Osteoblast (primary cell): ENCODE data around the gene ACAP3. TPM values are rescaled to one million over a fixed set of nuclear protein-coding genes. Genes with fewer than 3 reads are reported as not detected.

Experiments
- DNase-seq: peaks from one replicate; pipeline ENCODE4 v3.0.0; 2011; ENCODE audit warnings: low spot score, mixed read lengths; ENCODE audit not compliant: insufficient read length; ENCODE audit errors: missing footprints
- H2AFZ ChIP-seq: 2 replicates; pipeline ENCODE4 v1.6.0; 2011; ENCODE audit warnings: mild to moderate bottlenecking, low read length
- H3K27ac ChIP-seq: 2 replicates; pipeline ENCODE4 v1.5.1; 2011; ENCODE audit warnings: mild to moderate bottlenecking, low read depth, low read length, moderate library complexity
- H3K27me3 ChIP-seq: 2 replicates; pipeline ENCODE4 v1.6.0; 2012; ENCODE audit warnings: mild to moderate bottlenecking, control low read depth, inconsistent platforms, low read length, moderate library complexity; ENCODE audit not compliant: insufficient read depth
- H3K36me3 ChIP-seq: 2 replicates; pipeline ENCODE4 v1.5.1; 2011; ENCODE audit warnings: mild to moderate bottlenecking, low read length, control low read depth, moderate library complexity; ENCODE audit not compliant: insufficient read depth
- H3K4me1 ChIP-seq: 2 replicates; pipeline ENCODE4 v1.5.1; 2011; ENCODE audit warnings: mild to moderate bottlenecking, low read length, control low read depth, moderate library complexity; ENCODE audit not compliant: insufficient read depth
- H3K4me2 ChIP-seq: 2 replicates; pipeline ENCODE4 v1.6.0; 2011; ENCODE audit warnings: mild to moderate bottlenecking, low read length; ENCODE audit not compliant: insufficient read depth
- H3K4me3 ChIP-seq: fragments of 200-600 bp; sonication (generic); 3 replicates; pipeline ENCODE4 v1.5.1; 2012; ENCODE audit warnings: mild to moderate bottlenecking, low read length, inconsistent platforms; ENCODE audit not compliant: insufficient read depth
- H3K79me2 ChIP-seq: 2 replicates; pipeline ENCODE4 v1.6.0; 2012; ENCODE audit warnings: mild to moderate bottlenecking, low read length, control low read depth, inconsistent platforms; ENCODE audit not compliant: insufficient read depth
- H3K9me3 ChIP-seq: 2 replicates; pipeline ENCODE4 v1.5.1; 2011; ENCODE audit warnings: low read depth, low read length, control low read depth
- H4K20me1 ChIP-seq: 2 replicates; pipeline ENCODE4 v1.6.0; 2012; ENCODE audit warnings: mild to moderate bottlenecking, low read length, control low read depth; ENCODE audit not compliant: insufficient read depth
- total RNA-seq: library from RNA; depleted of rRNA; stranded (reverse); fragments of >200 nt; gene quantifications from 2 replicates; pipeline ENCODE4 v1.2.3, GENCODE V29; 2012
- TF ChIP-seq, protein P1 (sequence below): IDR thresholded peaks from 2 replicates; pipeline ENCODE4 v1.5.1; 2011; ENCODE audit warnings: mild to moderate bottlenecking, low read depth, low read length, moderate library complexity; ENCODE audit errors: extremely low read depth

ACAP3 gene
- total RNA-seq, 1 donor, result 46.7 TPM

GRCh38 chr1:1331068-1331965, 23.6 kb upstream of the ACAP3 start, which contains the start of gene TAS1R3:
Gene TAS1R3, plus strand, starts transcription at chr1:1331280. Its CDS starts 66 bp downstream, at chr1:1331346.
- Histone ChIP-seq H3K4me3 (no peak within 1 kb of the TSS), H3K27me3 (no peaks in the 10 kb centered on the region), H3K79me2 (peaks cover 12% of the 10 kb centered on the region), H3K36me3 (peaks cover 5% of the 10 kb centered on the region), H3K4me2 (no peak within 1 kb of the TSS), H3K4me1 (no peaks in the 10 kb centered on the region), H2AFZ (no peak within 1 kb of the TSS), H3K9me3 (no peaks in the 10 kb centered on the region), H4K20me1 (peaks cover 21% of the 10 kb centered on the region), H3K27ac (no peak within 1 kb of the TSS)
- no peak for DNase-seq
- TF ChIP-seq, protein P1, sequence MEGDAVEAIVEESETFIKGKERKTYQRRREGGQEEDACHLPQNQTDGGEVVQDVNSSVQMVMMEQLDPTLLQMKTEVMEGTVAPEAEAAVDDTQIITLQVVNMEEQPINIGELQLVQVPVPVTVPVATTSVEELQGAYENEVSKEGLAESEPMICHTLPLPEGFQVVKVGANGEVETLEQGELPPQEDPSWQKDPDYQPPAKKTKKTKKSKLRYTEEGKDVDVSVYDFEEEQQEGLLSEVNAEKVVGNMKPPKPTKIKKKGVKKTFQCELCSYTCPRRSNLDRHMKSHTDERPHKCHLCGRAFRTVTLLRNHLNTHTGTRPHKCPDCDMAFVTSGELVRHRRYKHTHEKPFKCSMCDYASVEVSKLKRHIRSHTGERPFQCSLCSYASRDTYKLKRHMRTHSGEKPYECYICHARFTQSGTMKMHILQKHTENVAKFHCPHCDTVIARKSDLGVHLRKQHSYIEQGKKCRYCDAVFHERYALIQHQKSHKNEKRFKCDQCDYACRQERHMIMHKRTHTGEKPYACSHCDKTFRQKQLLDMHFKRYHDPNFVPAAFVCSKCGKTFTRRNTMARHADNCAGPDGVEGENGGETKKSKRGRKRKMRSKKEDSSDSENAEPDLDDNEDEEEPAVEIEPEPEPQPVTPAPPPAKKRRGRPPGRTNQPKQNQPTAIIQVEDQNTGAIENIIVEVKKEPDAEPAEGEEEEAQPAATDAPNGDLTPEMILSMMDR, result no peak

DNA sequence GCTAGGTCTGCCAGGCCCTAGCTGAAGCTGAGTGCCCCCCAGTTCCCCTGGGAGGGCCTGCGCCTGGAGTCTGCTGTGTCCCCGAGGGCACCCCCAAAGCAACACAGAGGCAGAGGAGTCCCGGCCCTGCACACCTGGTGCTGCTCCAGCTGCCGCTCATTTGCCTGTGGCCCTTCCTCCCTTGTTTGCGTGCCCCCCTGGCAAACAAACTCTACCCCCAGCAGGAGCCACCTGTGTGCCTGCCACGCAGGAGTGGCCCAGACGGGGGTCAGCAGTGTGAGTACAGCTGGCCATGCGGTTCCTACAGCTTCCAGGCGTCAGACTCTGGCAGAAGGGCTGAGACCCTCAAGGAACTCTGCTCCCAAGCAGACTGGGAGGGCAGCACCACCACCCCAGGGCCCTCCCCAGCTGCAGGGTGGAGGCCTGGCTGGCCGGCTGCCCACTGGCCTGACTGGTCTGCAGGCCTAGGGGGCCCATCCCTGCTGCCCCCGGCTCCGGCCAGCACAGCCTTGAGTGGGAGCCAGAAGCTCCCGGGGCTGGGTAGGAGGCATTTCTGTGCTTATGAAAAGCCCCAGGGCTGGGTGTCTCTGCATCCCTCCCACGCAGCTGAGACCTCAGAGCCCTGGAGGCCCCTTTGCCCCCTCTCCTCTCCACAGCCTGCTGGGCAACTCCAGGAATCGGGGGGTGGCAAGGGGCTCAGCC, 22.8 kb upstream of the ACAP3 start:
- Histone ChIP-seq H3K4me2 (no peak overlapping the region), H3K36me3 (peaks cover 5% of the 10 kb centered on the region), H2AFZ (no peak overlapping the region), H3K27ac (no peak overlapping the region), H3K4me1 (peaks cover 6% of the 10 kb centered on the region), H3K9me3 (no peaks in the 10 kb centered on the region), H4K20me1 (peaks cover 29% of the 10 kb centered on the region), H3K27me3 (no peaks in the 10 kb centered on the region), H3K79me2 (peaks cover 20% of the 10 kb centered on the region), H3K4me3 (no peak overlapping the region)
- no peak for DNase-seq
- TF ChIP-seq, protein P1, result no peak

GRCh38 chr1:1329304-1330210, 21.8 kb upstream of the ACAP3 start:
- Histone ChIP-seq H3K4me2 (no peak overlapping the region), H3K79me2 (peaks cover 28% of the 10 kb centered on the region), H3K27ac (no peak overlapping the region), H3K9me3 (no peaks in the 10 kb centered on the region), H4K20me1 (peaks cover 27% of the 10 kb centered on the region), H3K4me1 (peaks cover 12% of the 10 kb centered on the region), H3K27me3 (no peaks in the 10 kb centered on the region), H3K4me3 (no peak overlapping the region), H3K36me3 (peaks cover 5% of the 10 kb centered on the region), H2AFZ (no peak overlapping the region)
- DNase-seq, result no peak
- TF ChIP-seq, protein P1, result no peak
